BE2C (cell line): ENCODE data around the gene AGAP3.

ENCODE experiments used
- DNase-seq: peaks from one replicate; pipeline ENCODE4 v3.0.0-alpha.2; 2020
- H3K27me3 ChIP-seq: fragments of 250-450 bp; sonication (Bioruptor Pico); 2 replicates; pipeline ENCODE4 v1.5.1; 2020; ENCODE audit warnings: mild to moderate bottlenecking
- H3K36me3 ChIP-seq: fragments of 250-450 bp; sonication (Bioruptor Pico); 2 replicates; pipeline ENCODE4 v1.5.1; 2020; ENCODE audit warnings: mild to moderate bottlenecking
- H3K4me1 ChIP-seq: fragments of 250-450 bp; sonication (Bioruptor Pico); 2 replicates; pipeline ENCODE4 v1.5.1; 2020
- H3K4me3 ChIP-seq: 2 replicates; pipeline ENCODE4 v1.5.1; 2011; ENCODE audit warnings: low read depth, low read length
- H3K9me3 ChIP-seq: fragments of 250-450 bp; sonication (Bioruptor Pico); 2 replicates; pipeline ENCODE4 v1.5.1; 2020
- CTCF ChIP-seq: IDR thresholded peaks from 2 replicates; pipeline ENCODE4 v1.5.1; 2012; ENCODE audit warnings: mild to moderate bottlenecking, low read depth, low read length

Gene AGAP3

DNA sequence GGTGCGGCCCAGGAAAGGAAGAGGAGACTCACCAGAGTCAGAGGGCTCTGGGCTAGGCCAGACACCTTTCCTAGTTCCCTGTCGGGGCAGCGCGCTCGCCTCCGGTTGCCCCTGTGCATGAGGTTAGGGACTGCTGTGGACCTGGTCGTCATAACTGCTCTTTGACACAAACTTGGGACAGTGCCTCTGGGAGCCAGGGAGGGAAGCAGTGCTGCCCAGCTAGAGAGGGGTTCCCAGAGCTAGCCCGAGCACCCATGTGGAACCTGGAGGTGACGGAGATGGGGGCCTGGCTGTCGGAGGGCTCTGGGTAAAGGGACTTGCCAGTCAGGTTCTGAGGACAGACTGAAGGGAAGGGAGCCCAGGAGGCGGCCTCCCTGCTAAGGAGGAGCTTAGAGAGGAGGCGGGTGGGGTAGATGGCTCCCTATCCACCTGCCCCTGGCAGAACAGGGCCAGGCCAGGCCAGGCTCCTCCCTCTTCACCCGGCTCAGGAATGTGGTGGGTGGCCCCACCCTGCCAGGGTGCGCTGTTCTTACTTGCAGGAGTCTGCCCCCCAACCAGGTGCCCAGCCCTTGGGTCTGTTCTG, 29.7 kb downstream of the AGAP3 start:
- Histone ChIP-seq H3K36me3 (peaks cover 48% of the 10 kb centered on the region), H3K4me3 (no peak overlapping the region), H3K27me3 (no peaks in the 10 kb centered on the region), H3K9me3 (no peaks in the 10 kb centered on the region), H3K4me1 (peaks cover 16% of the 10 kb centered on the region)
- no peak for DNase-seq
- TF ChIP-seq CTCF = no peak

- H3K9me3 ChIP-seq = no peaks in the 10 kb centered on the region
- no peak for DNase-seq
- no peak overlapping the region for H3K4me3 ChIP-seq
- peaks cover 57% of the 10 kb centered on the region for H3K36me3 ChIP-seq
- H3K4me1 ChIP-seq = peaks cover 16% of the 10 kb centered on the region
- no peaks in the 10 kb centered on the region for H3K27me3 ChIP-seq
- TF ChIP-seq CTCF = no peak
These were observed 30.5 kb downstream of the AGAP3 start for GRCh38 chr7:151116603-151117440.

DNA sequence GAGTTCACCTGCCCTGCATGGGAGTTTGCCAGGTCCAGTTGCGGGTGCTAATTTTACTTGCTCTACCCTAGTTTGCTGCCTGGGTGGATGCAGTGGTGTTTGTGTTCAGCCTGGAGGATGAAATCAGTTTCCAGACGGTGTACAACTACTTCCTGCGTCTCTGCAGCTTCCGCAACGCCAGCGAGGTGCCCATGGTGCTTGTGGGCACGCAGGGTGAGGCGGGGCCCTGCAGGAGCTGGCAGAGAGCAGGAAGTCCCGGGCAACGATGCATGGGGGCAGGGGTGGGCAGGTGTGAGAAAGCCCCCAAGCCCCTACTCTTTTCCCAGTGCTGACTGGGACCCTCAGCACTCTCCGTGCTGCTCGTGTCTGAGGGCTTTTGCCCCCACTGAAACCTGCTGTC, 31.3 kb downstream of the AGAP3 start:
- no peak for DNase-seq
- Histone ChIP-seq H3K4me1 (peaks cover 16% of the 10 kb centered on the region), H3K27me3 (no peaks in the 10 kb centered on the region), H3K36me3 (peaks cover 58% of the 10 kb centered on the region), H3K4me3 (no peak overlapping the region), H3K9me3 (no peaks in the 10 kb centered on the region)
- no peak for TF ChIP-seq CTCF

- no peak for DNase-seq
- no peak for TF ChIP-seq CTCF
- Histone ChIP-seq H3K4me3 (no peak overlapping the region), H3K36me3 (peaks cover 64% of the 10 kb centered on the region), H3K9me3 (no peaks in the 10 kb centered on the region), H3K27me3 (no peaks in the 10 kb centered on the region), H3K4me1 (peaks cover 10% of the 10 kb centered on the region)
These were observed 32.1 kb downstream of the AGAP3 start for GRCh38 chr7:151118108-151119054.

DNA sequence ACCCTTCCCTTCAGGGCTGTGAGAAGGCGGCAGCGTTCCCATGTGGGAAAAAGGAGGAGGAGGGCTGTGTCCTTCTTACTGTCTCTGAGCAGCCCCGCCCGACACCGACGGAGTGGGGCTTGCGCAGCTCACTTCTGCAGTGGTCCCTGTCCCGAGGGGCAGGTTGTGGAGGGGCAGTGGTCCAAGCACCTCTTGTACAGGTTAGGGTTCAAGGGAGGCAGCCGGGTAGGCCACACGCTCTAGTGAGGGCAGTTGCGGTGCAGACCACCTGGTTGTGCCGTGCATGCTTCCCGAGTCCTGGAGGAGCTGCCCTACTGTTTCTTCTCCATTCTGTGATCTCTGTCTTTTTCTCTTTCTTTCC, 32.8 kb downstream of the AGAP3 start:
- Histone ChIP-seq H3K4me1 (peaks cover 3% of the 10 kb centered on the region), H3K36me3 (peaks cover 67% of the 10 kb centered on the region), H3K27me3 (no peaks in the 10 kb centered on the region), H3K4me3 (no peak overlapping the region), H3K9me3 (no peaks in the 10 kb centered on the region)
- no peak for TF ChIP-seq CTCF
- no peak for DNase-seq
